Smooth muscle cell (in vitro differentiated cells): ENCODE data around the gene POLE. TPM values are rescaled to one million over a fixed set of nuclear protein-coding genes. Genes with fewer than 3 reads are reported as not detected.

Source experiments
- DNase-seq: peaks from one replicate; lab custom pipeline; 2025; ENCODE audit not compliant: unreplicated experiment; lab: John Stamatoyannopoulos, UW
- H2AFZ ChIP-seq: fragments of 200-600 bp; sonication (generic); 2 replicates; pipeline ENCODE4 v1.6.0; 2016; ENCODE audit warnings: antibody characterized with exemption, low read depth, mild to moderate bottlenecking
- H3F3A ChIP-seq: fragments of 200-600 bp; sonication (generic); 2 replicates; pipeline ENCODE4 v1.6.0; 2017; ENCODE audit warnings: antibody characterized with exemption, low read depth
- H3K27ac ChIP-seq: fragments of 200-600 bp; sonication (generic); 2 replicates; pipeline ENCODE4 v1.5.1; 2016; ENCODE audit warnings: low read depth, mild to moderate bottlenecking
- H3K27me3 ChIP-seq: fragments of 200-600 bp; sonication (generic); 2 replicates; pipeline ENCODE4 v1.6.1; 2016; ENCODE audit warnings: low read depth, mild to moderate bottlenecking
- H3K36me3 ChIP-seq: fragments of 200-600 bp; sonication (generic); 2 replicates; pipeline ENCODE4 v1.5.1; 2016; ENCODE audit warnings: low read depth
- H3K4me1 ChIP-seq: fragments of 200-600 bp; sonication (generic); 2 replicates; pipeline ENCODE4 v1.5.1; 2016; ENCODE audit warnings: low read depth
- H3K4me2 ChIP-seq: fragments of 200-600 bp; sonication (generic); 2 replicates; pipeline ENCODE4 v1.6.0; 2016; ENCODE audit warnings: mild to moderate bottlenecking
- H3K4me3 ChIP-seq: fragments of 200-600 bp; sonication (generic); 2 replicates; pipeline ENCODE4 v1.5.1; 2016; ENCODE audit warnings: mild to moderate bottlenecking
- H3K79me2 ChIP-seq: fragments of 200-600 bp; sonication (generic); 2 replicates; pipeline ENCODE4 v1.6.0; 2016; ENCODE audit warnings: low read depth, mild to moderate bottlenecking
- H3K9ac ChIP-seq: fragments of 200-600 bp; sonication (generic); 2 replicates; pipeline ENCODE4 v1.6.0; 2016; ENCODE audit warnings: low read depth
- H3K9me3 ChIP-seq: fragments of 200-600 bp; sonication (generic); replicated peaks from 2 replicates; pipeline ENCODE4 v1.5.1; 2016; ENCODE audit warnings: low read depth
- H4K20me1 ChIP-seq: fragments of 200-600 bp; sonication (generic); 2 replicates; pipeline ENCODE4 v1.6.0; 2016; ENCODE audit warnings: low read depth
- WGBS: methylation state at CpG from one replicate; pipeline ENCODE4 v1.1.7; 2016; ENCODE audit warnings: low lambda C conversion rate; 5-methylcytosine and 5-hydroxymethylcytosine counted together
- polyA plus RNA-seq: library from polyadenylated mRNA; unstranded; fragments of >200 nt; fragmentation: Nextera tagmentation; extraction: Ambion mirVana; gene quantifications from 2 replicates; pipeline ENCODE4 v1.2.1, GENCODE V29; 2016
- total RNA-seq: library from RNA; depleted of rRNA; stranded (reverse); fragments of >200 nt; gene quantifications from 2 replicates; pipeline ENCODE4 v1.2.3, GENCODE V29; 2014
- TF ChIP-seq, protein P1 (sequence below): fragments of 200-600 bp; sonication (generic); IDR thresholded peaks from 2 replicates; pipeline ENCODE4 v1.5.1; 2017; ENCODE audit warnings: borderline replicate concordance, mild to moderate bottlenecking, antibody characterized with exemption; ENCODE audit not compliant: insufficient read depth, poor library complexity, severe bottlenecking

The POLE gene
- total and polyA plus RNA-seq, 2 experiments from 2014 or later = 8.5 to 11.5 TPM

DNA sequence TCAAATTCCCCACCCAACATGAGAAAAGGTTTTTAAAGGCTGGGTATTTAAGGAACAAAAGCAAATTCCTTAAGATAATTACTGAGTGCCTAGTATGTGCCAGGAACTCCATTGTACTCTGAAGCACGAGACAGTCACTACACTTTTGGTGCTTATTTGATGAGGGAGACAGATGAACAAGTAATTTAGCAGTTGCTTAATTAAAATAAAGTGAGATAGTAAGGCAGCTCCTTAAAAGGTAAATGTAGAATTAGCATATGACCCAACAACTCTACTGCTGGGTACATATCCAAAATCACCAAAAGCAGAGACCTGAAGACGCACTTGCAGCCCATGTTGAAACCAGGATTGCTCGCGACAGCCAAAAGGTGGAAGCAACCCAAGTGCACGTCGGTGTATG is 21.3 kb downstream of the POLE start:
- Histone ChIP-seq H3K27ac (no peak overlapping the region), H3K4me3 (no peak overlapping the region), H3K36me3 (no peaks in the 10 kb centered on the region), H2AFZ (no peak overlapping the region), H3K4me2 (no peak overlapping the region), H3K9me3 (no peaks in the 10 kb centered on the region), H3K4me1 (no peaks in the 10 kb centered on the region), H3K27me3 (no peaks in the 10 kb centered on the region), H3F3A (no peaks in the 10 kb centered on the region), H3K9ac (no peak overlapping the region), H4K20me1 (no peaks in the 10 kb centered on the region), H3K79me2 (no peaks in the 10 kb centered on the region)
- TF ChIP-seq, protein P1, sequence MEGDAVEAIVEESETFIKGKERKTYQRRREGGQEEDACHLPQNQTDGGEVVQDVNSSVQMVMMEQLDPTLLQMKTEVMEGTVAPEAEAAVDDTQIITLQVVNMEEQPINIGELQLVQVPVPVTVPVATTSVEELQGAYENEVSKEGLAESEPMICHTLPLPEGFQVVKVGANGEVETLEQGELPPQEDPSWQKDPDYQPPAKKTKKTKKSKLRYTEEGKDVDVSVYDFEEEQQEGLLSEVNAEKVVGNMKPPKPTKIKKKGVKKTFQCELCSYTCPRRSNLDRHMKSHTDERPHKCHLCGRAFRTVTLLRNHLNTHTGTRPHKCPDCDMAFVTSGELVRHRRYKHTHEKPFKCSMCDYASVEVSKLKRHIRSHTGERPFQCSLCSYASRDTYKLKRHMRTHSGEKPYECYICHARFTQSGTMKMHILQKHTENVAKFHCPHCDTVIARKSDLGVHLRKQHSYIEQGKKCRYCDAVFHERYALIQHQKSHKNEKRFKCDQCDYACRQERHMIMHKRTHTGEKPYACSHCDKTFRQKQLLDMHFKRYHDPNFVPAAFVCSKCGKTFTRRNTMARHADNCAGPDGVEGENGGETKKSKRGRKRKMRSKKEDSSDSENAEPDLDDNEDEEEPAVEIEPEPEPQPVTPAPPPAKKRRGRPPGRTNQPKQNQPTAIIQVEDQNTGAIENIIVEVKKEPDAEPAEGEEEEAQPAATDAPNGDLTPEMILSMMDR = no peak
- DNase-seq = no peak
- WGBS = 98% methylated on average over 6 of the region's 6 CpGs

DNA sequence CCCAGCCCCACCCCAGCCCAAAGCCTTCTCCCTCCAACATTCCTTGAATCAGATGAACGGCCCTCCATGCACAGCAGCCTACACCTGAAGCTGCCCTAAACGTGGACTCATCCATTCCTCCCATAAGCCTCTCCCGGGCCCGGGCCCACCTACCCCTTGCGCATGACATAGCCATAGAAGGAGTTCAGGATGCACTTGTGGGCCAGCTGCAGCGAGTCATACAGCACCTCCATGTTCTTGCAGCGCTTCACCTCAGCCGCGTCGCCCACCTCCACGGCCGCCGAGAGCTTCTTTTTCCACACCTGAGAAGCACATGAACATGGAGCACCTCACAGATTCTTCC is 22.0 kb downstream of the POLE start:
- Histone ChIP-seq H4K20me1 (no peaks in the 10 kb centered on the region), H3K9ac (no peak overlapping the region), H3K4me2 (no peak overlapping the region), H3K27me3 (no peaks in the 10 kb centered on the region), H3K4me1 (no peaks in the 10 kb centered on the region), H3K9me3 (no peaks in the 10 kb centered on the region), H3F3A (no peaks in the 10 kb centered on the region), H3K79me2 (no peaks in the 10 kb centered on the region), H3K27ac (no peak overlapping the region), H3K4me3 (no peak overlapping the region), H3K36me3 (no peaks in the 10 kb centered on the region), H2AFZ (no peak overlapping the region)
- WGBS = 97% methylated on average over 13 of the region's 13 CpGs
- DNase-seq = no peak
- TF ChIP-seq, protein P1 = no peak

DNA sequence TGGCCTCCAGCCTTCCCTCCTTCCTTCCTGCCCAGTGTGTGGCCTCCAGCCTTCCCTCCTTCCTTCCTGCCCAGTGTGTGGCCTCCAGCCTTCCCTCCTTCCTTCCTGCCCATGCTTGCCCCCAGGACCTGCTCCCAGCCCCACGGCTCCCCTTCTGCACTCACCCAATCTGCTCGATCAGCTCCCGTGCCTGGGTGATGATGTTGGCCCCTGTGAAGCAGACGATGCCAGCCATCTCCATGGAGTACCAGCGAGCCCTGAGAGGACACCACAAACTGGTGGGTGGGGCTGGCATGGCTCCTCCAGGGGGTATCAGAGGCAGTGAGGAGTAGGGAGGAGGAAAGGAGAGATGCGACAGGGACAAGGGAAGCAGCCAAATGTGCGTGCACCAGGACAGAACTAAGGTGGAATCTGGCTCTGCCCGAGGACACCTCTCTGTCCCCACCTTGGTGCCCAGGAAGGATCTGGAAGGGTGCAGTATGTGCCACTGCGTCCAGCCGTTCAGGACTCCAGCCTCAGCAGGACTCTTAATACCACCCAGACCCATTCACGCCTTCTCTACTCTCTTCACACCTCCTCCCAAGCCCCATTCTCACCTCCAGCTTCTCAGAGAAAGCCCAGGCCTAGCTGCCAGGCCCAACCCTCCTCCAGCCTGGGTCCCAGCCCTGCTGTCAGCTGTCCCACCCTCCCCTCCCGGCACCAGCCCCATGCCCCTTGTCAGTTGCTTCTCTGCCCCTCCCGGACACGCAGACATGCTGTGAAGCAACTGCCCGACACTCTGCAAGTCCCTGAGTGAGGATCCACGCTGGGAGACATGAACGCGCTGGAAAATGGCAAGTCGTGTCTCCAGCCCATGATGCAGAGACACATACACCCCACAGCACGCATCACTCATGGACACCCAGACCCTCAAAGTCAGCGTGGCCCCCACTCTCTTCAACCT is 22.7 kb downstream of the POLE start:
- 95% methylated on average over 16 of the region's 21 CpGs for WGBS
- Histone ChIP-seq H3K36me3 (no peaks in the 10 kb centered on the region), H3F3A (no peaks in the 10 kb centered on the region), H3K9me3 (no peaks in the 10 kb centered on the region), H3K9ac (no peak overlapping the region), H3K4me3 (no peak overlapping the region), H4K20me1 (no peaks in the 10 kb centered on the region), H3K4me1 (no peaks in the 10 kb centered on the region), H3K27ac (no peak overlapping the region), H3K4me2 (no peak overlapping the region), H3K79me2 (no peaks in the 10 kb centered on the region), H2AFZ (no peak overlapping the region), H3K27me3 (no peaks in the 10 kb centered on the region)
- TF ChIP-seq, protein P1 = no peak
- no peak for DNase-seq
